Ishikawa (cell line): ENCODE measurements around the gene GDAP2.

ENCODE experiments used
- CEBPB ChIP-seq: IDR thresholded peaks from 2 replicates; pipeline ENCODE4 v1.6.1; 2012
- CREB1 ChIP-seq: IDR thresholded peaks from 2 replicates; pipeline ENCODE4 v1.6.1; 2012; ENCODE audit warnings: low read depth
- EGR1 ChIP-seq: IDR thresholded peaks from 2 replicates; pipeline ENCODE4 v1.6.1; 2012
- EP300 ChIP-seq: IDR thresholded peaks from 2 replicates; pipeline ENCODE4 v1.6.1; 2012; ENCODE audit warnings: borderline replicate concordance
- FOXM1 ChIP-seq: IDR thresholded peaks from 2 replicates; pipeline ENCODE4 v1.6.1; 2012; ENCODE audit warnings: low read depth, borderline replicate concordance
- MAX ChIP-seq: IDR thresholded peaks from 2 replicates; pipeline ENCODE4 v1.6.1; 2012
- NFIC ChIP-seq: IDR thresholded peaks from 2 replicates; pipeline ENCODE4 v1.6.1; 2012
- RAD21 ChIP-seq: IDR thresholded peaks from 2 replicates; pipeline ENCODE4 v1.6.1; 2012; ENCODE audit warnings: low read depth
- REST ChIP-seq: IDR thresholded peaks from 2 replicates; pipeline ENCODE4 v1.6.1; 2012; ENCODE audit warnings: low read depth, mild to moderate bottlenecking
- TAF1 ChIP-seq: IDR thresholded peaks from 2 replicates; pipeline ENCODE4 v1.6.1; 2012; ENCODE audit warnings: low read depth, mild to moderate bottlenecking
- TCF12 ChIP-seq: IDR thresholded peaks from 2 replicates; pipeline ENCODE4 v1.6.1; 2012; ENCODE audit warnings: low read depth
- TEAD4 ChIP-seq: IDR thresholded peaks from 2 replicates; pipeline ENCODE4 v1.6.1; 2012
- USF1 ChIP-seq: IDR thresholded peaks from 2 replicates; pipeline ENCODE4 v1.6.1; 2012
- YY1 ChIP-seq: IDR thresholded peaks from 2 replicates; pipeline ENCODE4 v1.6.1; 2012; ENCODE audit warnings: low read depth
- ZBTB7A ChIP-seq: IDR thresholded peaks from 2 replicates; pipeline ENCODE4 v1.6.1; 2012; ENCODE audit warnings: low read depth

Gene GDAP2

GRCh38 chr1:117825414-117825813 lies 104.0 kb downstream of the GDAP2 start:
- TF ChIP-seq MAX, result no peak
- TF ChIP-seq RAD21, result no peak
- TF ChIP-seq CEBPB, result no peak
- TF ChIP-seq REST, result no peak
- TF ChIP-seq EP300, result no peak
- TF ChIP-seq NFIC, result no peak

- no peak for TF ChIP-seq REST
- no peak for TF ChIP-seq TEAD4
- TF ChIP-seq NFIC, result no peak
- no peak for TF ChIP-seq FOXM1
- TF ChIP-seq EGR1, result no peak
- TF ChIP-seq RAD21, result no peak
- TF ChIP-seq TAF1, result no peak
- no peak for TF ChIP-seq TCF12
- TF ChIP-seq CEBPB, result no peak
- no peak for TF ChIP-seq USF1
- no peak for TF ChIP-seq ZBTB7A
- TF ChIP-seq YY1, result no peak
- no peak for TF ChIP-seq CREB1
- TF ChIP-seq MAX, result no peak
- no peak for TF ChIP-seq EP300
Observed at GRCh38 chr1:117824616-117825015, 104.8 kb downstream of the GDAP2 start.

GRCh38 chr1:117821774-117822482 lies 107.5 kb downstream of the GDAP2 start:
- TF ChIP-seq CEBPB, result no peak
- no peak for TF ChIP-seq MAX
- no peak for TF ChIP-seq REST
- TF ChIP-seq NFIC, result peak; percentile 48
- TF ChIP-seq FOXM1, result no peak
- TF ChIP-seq EP300, result no peak
- 0 out of 2 replicates have a peak, but pooled peaks have one; percentile 20 for TF ChIP-seq TEAD4
- no peak for TF ChIP-seq TAF1
- 0 out of 2 replicates have a peak, but pooled peaks have one; percentile 43 for TF ChIP-seq YY1

- TF ChIP-seq TEAD4 (no peak), YY1 (no peak), EP300 (no peak), REST (no peak), MAX (no peak), CREB1 (no peak), RAD21 (no peak), TCF12 (no peak), EGR1 (no peak), TAF1 (no peak), NFIC (no peak)
Observed at GRCh38 chr1:117821382-117821755, 108.1 kb downstream of the GDAP2 start.
